Tibial nerve (tissue), 4 donors: Measurements from ENCODE around the gene MATN4. TPM values are rescaled to one million over a fixed set of nuclear protein-coding genes. Genes with fewer than 3 reads are reported as not detected.
A peak's percentile ranks its signal among the peaks of the same experiment; 100 is the strongest.

Experiments used
- DNase-seq, 2 donors: peaks; one replicate each; pipeline ENCODE4 v3.0.0-alpha.2; 2019; ENCODE audit warnings: low spot score in 2 of 2
- H3K27ac ChIP-seq, 4 donors: fragments of 200-600 bp; sonication (generic) in 3 of 4; one replicate each; pipeline ENCODE4 v1.5.1; 2017 to 2019; ENCODE audit warnings: mild to moderate bottlenecking in 1 of 4
- H3K27me3 ChIP-seq, 2 donors: fragments of 200-600 bp; sonication (generic) in 1 of 2; one replicate each; pipeline versions ENCODE4 v1.5.1 to v1.6.0; 2017 to 2019
- H3K36me3 ChIP-seq, 3 donors: fragments of 200-600 bp; sonication (generic); one replicate each; pipeline ENCODE4 v1.5.1; 2018 to 2019
- H3K4me1 ChIP-seq, 4 donors: fragments of 200-600 bp; sonication (generic) in 3 of 4; one replicate each; pipeline ENCODE4 v1.5.1; 2017 to 2019
- H3K4me3 ChIP-seq, 4 donors: fragments of 200-600 bp; sonication (generic) in 3 of 4; one replicate each; pipeline ENCODE4 v1.5.1; 2017 to 2019; ENCODE audit warnings: mild to moderate bottlenecking in 1 of 4, moderate library complexity in 1 of 4
- H3K9me3 ChIP-seq, 4 donors: fragments of 200-600 bp; sonication (generic) in 3 of 4; one replicate each; pipeline ENCODE4 v1.5.1; 2017 to 2019
- CTCF ChIP-seq, 5 experiments: fragments of 200-600 bp in 3 of 5; fragments of 450-650 bp in 2 of 5; sonication (generic) in 3 of 5; IDR thresholded peaks; one replicate each; pipeline ENCODE4 v1.5.1; 2016 to 2019; ENCODE audit warnings: antibody characterized with exemption in 5 of 5, mild to moderate bottlenecking in 3 of 5, moderate library complexity in 2 of 5
- EP300 ChIP-seq, 2 donors: sonication (generic); formaldehyde crosslinking; IDR thresholded peaks; one replicate each; pipeline ENCODE4 v1.6.1; 2017; ENCODE audit warnings: antibody characterized with exemption in 2 of 2, mild to moderate bottlenecking in 1 of 2
- POLR2A ChIP-seq, 2 donors: fragments of 450-650 bp; IDR thresholded peaks; one replicate each; pipeline ENCODE4 v1.6.1; 2017; ENCODE audit warnings: antibody characterized with exemption in 2 of 2, mild to moderate bottlenecking in 2 of 2, moderate library complexity in 2 of 2
- WGBS, 2 donors: methylation state at CpG; one replicate each; pipeline ENCODE4 v1.1.5; 2018; 5-methylcytosine and 5-hydroxymethylcytosine counted together
- total RNA-seq, 4 donors: library from RNA; depleted of rRNA; stranded (reverse); fragments of >200 nt; gene quantifications; one replicate each; pipeline ENCODE4 v1.1.0, GENCODE V29; 2016

MATN4 gene
- total RNA-seq, 4 donors from 2014 or later = not detected

GRCh38 chr20:45313943-45314342, 5.8 kb upstream of the MATN4 start:
- DNase-seq = no peak
- peaks cover 0 to 54% of the 10 kb centered on the region in 2 donors for H3K27me3 ChIP-seq

DNA sequence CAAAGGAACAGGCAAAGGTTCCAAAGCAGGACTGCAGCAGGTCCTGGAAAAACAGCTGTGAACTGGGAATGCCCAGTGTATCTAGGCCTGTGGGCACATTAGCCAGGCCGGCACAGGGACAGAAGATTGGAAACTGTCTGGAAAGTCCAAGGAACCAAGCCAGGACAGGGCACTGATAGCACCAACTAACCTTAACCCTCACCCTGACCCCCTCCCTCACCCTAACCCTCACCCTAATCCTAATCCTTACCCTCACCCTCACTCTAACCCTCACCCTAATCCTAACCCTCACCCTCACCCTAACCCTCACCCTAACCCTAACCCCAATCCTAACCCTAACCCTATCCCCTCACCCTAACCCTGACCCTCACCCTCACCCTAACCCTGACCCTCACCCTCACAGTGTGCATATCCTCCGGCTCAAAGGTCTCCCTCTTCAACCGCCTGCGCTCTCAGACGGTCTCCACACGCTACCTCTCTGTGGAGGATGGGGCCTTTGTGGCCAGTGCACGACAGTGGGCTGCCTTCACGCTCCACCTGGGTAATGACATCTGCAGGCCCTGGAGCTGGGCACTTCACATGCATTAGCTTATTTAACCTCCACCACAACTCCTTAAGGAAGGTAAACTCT, 5.1 kb upstream of the MATN4 start:
- Histone ChIP-seq H3K9me3 (no peaks in the 10 kb centered on the region), H3K36me3 (no peaks in the 10 kb centered on the region), H3K27me3 (peaks cover 0 to 55% of the 10 kb centered on the region in 2 donors), H3K27ac (no peak overlapping the region), H3K4me1 (peaks cover 0 to 32% (median 0%) of the 10 kb centered on the region in 4 donors), H3K4me3 (no peak overlapping the region)
- 89 to 91% methylated on average over 8 of the region's 8 CpGs for WGBS, 2 donors
- no peak for DNase-seq
- TF ChIP-seq EP300 (IDR thresholded peaks at IDR 0.05) (no peak), CTCF (IDR thresholded peaks at IDR 0.05) (no peak), POLR2A (IDR thresholded peaks at IDR 0.05) (no peak)

More at GRCh38 chr20:45313943-45314342, 5.8 kb upstream of the MATN4 start:
- H3K4me3 ChIP-seq = no peak overlapping the region
- peaks cover 0 to 24% (median 0%) of the 10 kb centered on the region in 4 donors for H3K4me1 ChIP-seq
- H3K36me3 ChIP-seq = no peaks in the 10 kb centered on the region
- H3K27ac ChIP-seq = no peak overlapping the region
- 81 to 84% methylated on average over 9 to 11 of the region's 11 CpGs for WGBS, 2 donors
- TF ChIP-seq POLR2A (IDR thresholded peaks at IDR 0.05) = no peak
- TF ChIP-seq CTCF (IDR thresholded peaks at IDR 0.05) = no peak
- TF ChIP-seq EP300 (IDR thresholded peaks at IDR 0.05) = no peak
- H3K9me3 ChIP-seq = no peaks in the 10 kb centered on the region

DNA sequence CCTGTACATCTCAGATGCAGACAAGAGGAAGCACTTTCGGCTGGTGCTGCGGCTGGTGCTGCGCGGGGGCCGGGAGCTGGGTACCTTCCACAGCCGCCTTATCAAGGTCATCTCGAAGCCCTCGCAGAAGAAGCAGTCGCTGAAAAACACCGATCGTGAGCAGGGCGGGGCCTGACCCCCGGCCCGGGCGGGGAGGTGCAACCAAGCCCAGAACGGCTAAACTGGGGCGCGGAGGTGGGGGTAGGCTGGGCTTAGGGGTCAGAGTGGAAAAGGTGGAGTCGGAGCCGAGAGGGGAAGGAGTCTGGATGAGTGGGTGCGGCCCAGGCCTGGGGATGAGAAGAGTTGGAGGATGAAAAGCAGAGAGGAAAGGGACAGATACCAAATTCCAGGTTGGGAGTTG, 4.1 kb upstream of the MATN4 start:
- DNase-seq = no peak
- no peak overlapping the region for H3K4me3 ChIP-seq
- H3K9me3 ChIP-seq = no peaks in the 10 kb centered on the region
- no peak overlapping the region for H3K27ac ChIP-seq
- H3K36me3 ChIP-seq = no peaks in the 10 kb centered on the region
- WGBS, 2 donors = 67 to 77% methylated on average over 21 of the region's 21 CpGs
- TF ChIP-seq CTCF (IDR thresholded peaks at IDR 0.05) (no peak), POLR2A (IDR thresholded peaks at IDR 0.05) (no peak), EP300 (IDR thresholded peaks at IDR 0.05) (no peak)
- H3K4me1 ChIP-seq = peaks cover 0 to 36% (median 0%) of the 10 kb centered on the region in 4 donors
- peaks cover 0 to 65% of the 10 kb centered on the region in 2 donors for H3K27me3 ChIP-seq

- Histone ChIP-seq H3K36me3 (no peaks in the 10 kb centered on the region), H3K4me1 (peaks cover 0 to 40% (median 0%) of the 10 kb centered on the region in 4 donors), H3K4me3 (no peak overlapping the region), H3K27me3 (peaks cover 0 to 67% of the 10 kb centered on the region in 2 donors), H3K9me3 (no peaks in the 10 kb centered on the region), H3K27ac (no peak overlapping the region)
- DNase-seq = peak in 1 of 2 donors; percentile 35
- 20 to 27% methylated on average over 33 to 36 of the region's 45 CpGs for WGBS, 2 donors
- TF ChIP-seq POLR2A (IDR thresholded peaks at IDR 0.05) (no peak), CTCF (IDR thresholded peaks at IDR 0.05) (peak; percentile 69 to 80 (median 79))
Measured at GRCh38 chr20:45311589-45312211, 3.6 kb upstream of the MATN4 start.

DNA sequence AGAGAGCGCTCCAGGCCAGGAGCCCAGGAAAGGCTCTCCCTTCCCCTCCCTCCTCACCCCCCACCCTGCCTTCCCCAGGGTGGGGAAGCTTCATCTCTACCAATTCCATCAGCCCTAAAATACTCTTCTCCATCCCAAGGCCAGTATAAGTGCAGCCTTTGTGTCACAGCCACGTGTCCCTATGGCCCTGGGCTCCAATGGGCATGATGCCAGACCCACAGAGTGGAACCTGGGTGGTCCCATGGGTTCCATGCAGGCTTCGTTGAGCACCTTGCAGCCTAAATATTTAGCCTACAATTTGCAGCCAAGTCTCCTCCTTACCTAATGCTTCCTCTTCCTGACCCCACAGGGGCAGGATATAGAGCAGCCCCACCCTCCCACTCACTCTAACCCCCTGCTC, 976 bp upstream of the MATN4 start:
- Histone ChIP-seq H3K27me3 (peaks cover 0 to 65% of the 10 kb centered on the region in 2 donors), H3K36me3 (no peaks in the 10 kb centered on the region), H3K4me1 (peaks cover 0 to 35% (median 0%) of the 10 kb centered on the region in 4 donors), H3K9me3 (no peaks in the 10 kb centered on the region), H3K4me3 (no peak overlapping the region), H3K27ac (no peak overlapping the region)
- WGBS, 2 donors = 70 to 74% methylated on average over 3 of the region's 3 CpGs
- TF ChIP-seq POLR2A (IDR thresholded peaks at IDR 0.05) (no peak), EP300 (IDR thresholded peaks at IDR 0.05) (no peak), CTCF (IDR thresholded peaks at IDR 0.05) (no peak)
- DNase-seq = no peak
